SU-DHL-6 (cell line): ENCODE results near the gene AIP.

ENCODE experiments used
- H2AFZ ChIP-seq: fragments of 200-600 bp; sonication (generic); 2 replicates; pipeline ENCODE4 v1.6.1; 2014; ENCODE audit warnings: low read depth, mild to moderate bottlenecking, moderate library complexity, mixed read lengths, antibody characterized with exemption, low read length; ENCODE audit not compliant: severe bottlenecking
- H3F3A ChIP-seq: fragments of 200-600 bp; shearing (Covaris generic); 2 replicates; pipeline ENCODE4 v1.6.0; 2016; ENCODE audit warnings: antibody characterized with exemption, mild to moderate bottlenecking; ENCODE audit not compliant: insufficient read depth
- H3K27ac ChIP-seq: fragments of 200-600 bp; sonication (generic); 2 replicates; pipeline ENCODE4 v1.5.1; 2016; ENCODE audit warnings: low read depth, mild to moderate bottlenecking, low read length, moderate library complexity, mixed read lengths
- H3K27me3 ChIP-seq: fragments of 200-600 bp; sonication (generic), shearing (Covaris generic); 2 replicates; pipeline ENCODE4 v1.6.0; 2014; ENCODE audit warnings: mild to moderate bottlenecking, low read length
- H3K36me3 ChIP-seq: fragments of 200-600 bp; sonication (generic); 2 replicates; pipeline ENCODE4 v1.6.1; 2014; ENCODE audit warnings: mild to moderate bottlenecking, low read length, mixed read lengths
- H3K4me2 ChIP-seq: fragments of 300-600, 200-600 bp; shearing (Covaris generic), sonication (generic); 2 replicates; pipeline ENCODE4 v1.6.0; 2014; ENCODE audit warnings: low read length, low read depth, mild to moderate bottlenecking; ENCODE audit not compliant: poor library complexity, severe bottlenecking
- H3K4me3 ChIP-seq: fragments of 200-600 bp; sonication (generic); 2 replicates; pipeline ENCODE4 v1.5.1; 2014; ENCODE audit warnings: antibody characterized with exemption, low read length, mild to moderate bottlenecking, mixed read lengths; ENCODE audit not compliant: insufficient read depth, poor library complexity, severe bottlenecking
- H3K79me2 ChIP-seq: fragments of 200-600 bp; sonication (generic); 2 replicates; pipeline ENCODE4 v1.6.1; 2014; ENCODE audit warnings: mild to moderate bottlenecking, low read length, moderate library complexity; ENCODE audit not compliant: insufficient read depth
- H3K9ac ChIP-seq: fragments of 200-600 bp; sonication (generic); 2 replicates; pipeline ENCODE4 v1.7.0; 2014; ENCODE audit warnings: mild to moderate bottlenecking, low read length
- H3K9me2 ChIP-seq: fragments of 200-600 bp; sonication (generic); replicated peaks from 2 replicates; pipeline ENCODE4 v1.6.1; 2014; ENCODE audit warnings: low read length; ENCODE audit not compliant: insufficient read depth
- H3K9me3 ChIP-seq: fragments of 200-600 bp; sonication (generic); 2 replicates; pipeline ENCODE4 v1.6.1; 2014; ENCODE audit warnings: low read length, mixed read lengths; ENCODE audit not compliant: insufficient read depth
- H4K20me1 ChIP-seq: fragments of 200-600 bp; sonication (generic); 2 replicates; pipeline ENCODE4 v1.6.1; 2014; ENCODE audit warnings: low read depth, mild to moderate bottlenecking, antibody characterized with exemption, low read length, moderate library complexity, mixed read lengths
- EZH2phosphoT487 ChIP-seq: fragments of 200-600 bp; sonication (generic), shearing (Covaris generic); conservative IDR thresholded peaks from 2 replicates; pipeline ENCODE4 v1.6.1; 2018; ENCODE audit warnings: mild to moderate bottlenecking, antibody characterized with exemption, low read length, moderate library complexity, mixed read lengths
- TF ChIP-seq, protein P1 (sequence below): fragments of 200-600 bp; sonication (generic); IDR thresholded peaks from one replicate; pipeline ENCODE4 v1.5.1; 2017; ENCODE audit warnings: antibody characterized with exemption, mild to moderate bottlenecking, low read length, moderate library complexity; ENCODE audit not compliant: insufficient read depth, poor library complexity, severe bottlenecking

AIP gene

GRCh38 chr11:67495234-67496005, 12.6 kb downstream of the AIP start:
- Histone ChIP-seq H3K27me3 (no peaks in the 10 kb centered on the region), H2AFZ (no peak overlapping the region), H3K9me2 (no peaks in the 10 kb centered on the region), H3K27ac (no peak overlapping the region), H3F3A (no peaks in the 10 kb centered on the region), H3K4me2 (no peak overlapping the region), H3K9me3 (no peaks in the 10 kb centered on the region), H3K9ac (no peak overlapping the region), H4K20me1 (no peaks in the 10 kb centered on the region), H3K36me3 (no peaks in the 10 kb centered on the region), H3K79me2 (no peaks in the 10 kb centered on the region), H3K4me3 (no peak overlapping the region)
- TF ChIP-seq EZH2phosphoT487: no peak
- TF ChIP-seq, protein P1, sequence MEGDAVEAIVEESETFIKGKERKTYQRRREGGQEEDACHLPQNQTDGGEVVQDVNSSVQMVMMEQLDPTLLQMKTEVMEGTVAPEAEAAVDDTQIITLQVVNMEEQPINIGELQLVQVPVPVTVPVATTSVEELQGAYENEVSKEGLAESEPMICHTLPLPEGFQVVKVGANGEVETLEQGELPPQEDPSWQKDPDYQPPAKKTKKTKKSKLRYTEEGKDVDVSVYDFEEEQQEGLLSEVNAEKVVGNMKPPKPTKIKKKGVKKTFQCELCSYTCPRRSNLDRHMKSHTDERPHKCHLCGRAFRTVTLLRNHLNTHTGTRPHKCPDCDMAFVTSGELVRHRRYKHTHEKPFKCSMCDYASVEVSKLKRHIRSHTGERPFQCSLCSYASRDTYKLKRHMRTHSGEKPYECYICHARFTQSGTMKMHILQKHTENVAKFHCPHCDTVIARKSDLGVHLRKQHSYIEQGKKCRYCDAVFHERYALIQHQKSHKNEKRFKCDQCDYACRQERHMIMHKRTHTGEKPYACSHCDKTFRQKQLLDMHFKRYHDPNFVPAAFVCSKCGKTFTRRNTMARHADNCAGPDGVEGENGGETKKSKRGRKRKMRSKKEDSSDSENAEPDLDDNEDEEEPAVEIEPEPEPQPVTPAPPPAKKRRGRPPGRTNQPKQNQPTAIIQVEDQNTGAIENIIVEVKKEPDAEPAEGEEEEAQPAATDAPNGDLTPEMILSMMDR: no peak

DNA sequence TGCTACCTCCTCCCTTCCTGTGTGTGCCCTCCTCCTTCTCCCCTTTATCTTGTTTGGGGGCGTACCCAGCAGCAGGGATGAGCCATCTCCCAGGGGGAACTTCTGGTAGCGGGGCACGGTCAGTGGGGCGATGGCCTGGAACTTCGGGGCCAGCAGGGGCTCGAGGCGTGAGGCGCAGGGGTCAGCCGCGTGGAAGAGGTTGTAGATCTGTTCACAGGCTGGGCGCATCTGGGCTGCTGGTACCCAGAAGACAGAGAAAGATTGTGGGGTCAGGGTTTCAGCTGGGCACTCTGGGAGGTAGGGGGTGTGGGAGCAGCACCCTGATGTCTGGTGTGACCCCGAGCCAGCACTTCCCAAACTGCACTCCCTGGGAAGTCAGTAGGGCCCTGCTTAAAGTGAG, 13.3 kb downstream of the AIP start:
- no peak overlapping the region for H3K4me2 ChIP-seq
- H3K9ac ChIP-seq: no peak overlapping the region
- no peak overlapping the region for H3K27ac ChIP-seq
- no peak overlapping the region for H2AFZ ChIP-seq
- no peaks in the 10 kb centered on the region for H3K27me3 ChIP-seq
- H3K79me2 ChIP-seq: no peaks in the 10 kb centered on the region
- H3K4me3 ChIP-seq: no peak overlapping the region
- H3K36me3 ChIP-seq: no peaks in the 10 kb centered on the region
- no peaks in the 10 kb centered on the region for H3K9me2 ChIP-seq
- TF ChIP-seq, protein P1: no peak
- no peak for TF ChIP-seq EZH2phosphoT487
- H4K20me1 ChIP-seq: no peaks in the 10 kb centered on the region
- no peaks in the 10 kb centered on the region for H3K9me3 ChIP-seq
- no peaks in the 10 kb centered on the region for H3F3A ChIP-seq

- no peaks in the 10 kb centered on the region; the same call in 1 of the 2 replicates for H3K79me2 ChIP-seq
- TF ChIP-seq EZH2phosphoT487: no peak
- no peak overlapping the region for H3K4me2 ChIP-seq
- H3K36me3 ChIP-seq: no peaks in the 10 kb centered on the region
- H3K9ac ChIP-seq: no peak overlapping the region
- no peaks in the 10 kb centered on the region for H4K20me1 ChIP-seq
- H3K9me2 ChIP-seq: no peaks in the 10 kb centered on the region
- no peaks in the 10 kb centered on the region for H3K27me3 ChIP-seq
- no peak overlapping the region for H3K4me3 ChIP-seq
- no peak overlapping the region for H3K27ac ChIP-seq
- no peak overlapping the region for H2AFZ ChIP-seq
- no peaks in the 10 kb centered on the region for H3F3A ChIP-seq
- no peaks in the 10 kb centered on the region for H3K9me3 ChIP-seq
Measured at GRCh38 chr11:67497656-67498291, 14.9 kb downstream of the AIP start.

DNA sequence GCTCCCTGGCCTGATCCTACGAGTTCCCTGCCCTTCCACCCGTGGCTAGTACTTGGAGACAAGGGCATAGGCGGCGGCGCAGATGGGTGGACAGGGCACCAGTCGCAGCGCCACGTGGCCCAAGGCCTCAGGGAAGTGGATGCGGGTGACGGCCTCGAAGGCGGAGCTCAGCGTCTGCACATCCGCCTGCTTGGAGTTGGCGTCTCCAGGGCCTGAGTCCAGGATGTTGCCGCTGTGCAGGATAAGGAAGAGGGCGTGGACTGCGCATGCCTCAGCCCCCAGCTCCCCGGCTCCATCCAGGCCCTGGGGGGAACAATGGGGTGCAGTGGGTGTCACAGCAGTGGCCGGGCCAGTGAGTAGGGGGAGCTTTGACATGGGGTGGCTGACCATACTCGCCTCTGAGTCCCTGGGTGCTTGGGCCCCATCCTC, 15.7 kb downstream of the AIP start:
- Histone ChIP-seq H2AFZ (no peak overlapping the region), H3K4me2 (no peak overlapping the region), H3K4me3 (no peak overlapping the region), H3K79me2 (peaks cover 4% of the 10 kb centered on the region), H3F3A (no peaks in the 10 kb centered on the region), H3K27ac (no peak overlapping the region), H4K20me1 (no peaks in the 10 kb centered on the region; the same call in 1 of the 2 replicates), H3K27me3 (no peaks in the 10 kb centered on the region), H3K9ac (no peak overlapping the region), H3K36me3 (no peaks in the 10 kb centered on the region), H3K9me3 (no peaks in the 10 kb centered on the region), H3K9me2 (no peaks in the 10 kb centered on the region)
- TF ChIP-seq EZH2phosphoT487: no peak
- TF ChIP-seq, protein P1: no peak
